Measurements from ENCODE around the gene CASP1. TPM values are rescaled to one million over a fixed set of nuclear protein-coding genes. Genes with fewer than 3 reads are reported as not detected.

The CASP1 gene
- total and polyA plus RNA-seq, 10 of the 15 experiments (the other 5 are each of a cell fraction or from before 2014, with no cell fraction given) = 9.0 to 39.7 (median 17.6) TPM

DNA sequence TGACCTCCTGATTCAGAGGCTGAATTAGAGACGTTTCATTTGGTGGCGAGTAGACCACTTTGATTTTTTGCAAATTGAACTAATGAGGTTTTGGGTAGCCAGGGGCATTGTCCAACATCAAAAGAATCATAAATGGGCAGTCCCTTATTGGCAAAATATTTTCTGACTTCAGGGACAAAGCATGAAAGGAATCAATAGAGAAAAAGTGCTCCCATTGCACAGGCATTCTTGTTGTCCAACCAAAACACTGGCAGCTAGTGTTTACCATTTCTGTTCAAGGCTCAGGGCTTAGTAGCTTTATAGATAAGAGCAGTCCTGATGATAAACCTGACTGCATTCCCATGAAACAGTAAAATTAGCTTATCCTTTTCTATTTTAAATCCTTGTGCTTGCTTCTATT lies 16.6 kb upstream of the CASP1 start:
- Histone ChIP-seq H4K20me1 (ENCODE audit: control insufficient read depth, insufficient read depth) (no peaks in the 10 kb centered on the region), H3K4me1 (ENCODE audit: control insufficient read depth, insufficient read depth, low read length) (no peaks in the 10 kb centered on the region), H3K9me3 (replicated peaks; ENCODE audit: control insufficient read depth, insufficient read depth, low read length) (no peaks in the 10 kb centered on the region), H2AFZ (ENCODE audit: control insufficient read depth, low read depth, low read length) (no peak overlapping the region), H3K36me3 (ENCODE audit: control insufficient read depth in 2 of 2, insufficient read depth in 2 of 2, low read length in 1 of 2) (no peaks in the 10 kb centered on the region), H3K9ac (ENCODE audit: control insufficient read depth, insufficient read depth, low read length) (no peak overlapping the region), H3K4me3 (no peak overlapping the region), H3K79me2 (ENCODE audit: control insufficient read depth, insufficient read depth, low read length) (no peaks in the 10 kb centered on the region), H3K27me3 (replicated peaks in 1 of 2; ENCODE audit: control insufficient read depth in 2 of 2, insufficient read depth in 2 of 2, low read length in 1 of 2) (no peaks in the 10 kb centered on the region; a peak in 1 of 4 replicates), H3K27ac (ENCODE audit: control insufficient read depth, insufficient read depth) (no peak overlapping the region), H3K4me2 (ENCODE audit: control insufficient read depth, insufficient read depth) (no peak overlapping the region)
- ATAC-seq (no peak), DNase-seq (ENCODE audit: low read depth, low spot score) (no peak), FAIRE-seq (no peak)
- intact Hi-C loops (cut with micrococcal nuclease; ENCODE audit: unreplicated experiment) = no loop called here
- ChIA-PET POLR2A (no interaction called here), SMC1A (ENCODE audit: uncharacterized antibody, unreplicated experiment) (interaction anchor here (1.6 kb wide), 1 partner anchor 45 kb away, joined by 3 read pairs; no protein-coding TSS in a partner anchor), RAD21 (ENCODE audit: unreplicated experiment) (no interaction called here), CTCF (interaction anchor here (1.0 kb wide), 1 partner anchor 97 kb away, joined by 3 read pairs; no protein-coding TSS in a partner anchor)
- TF ChIP-seq, protein P1, sequence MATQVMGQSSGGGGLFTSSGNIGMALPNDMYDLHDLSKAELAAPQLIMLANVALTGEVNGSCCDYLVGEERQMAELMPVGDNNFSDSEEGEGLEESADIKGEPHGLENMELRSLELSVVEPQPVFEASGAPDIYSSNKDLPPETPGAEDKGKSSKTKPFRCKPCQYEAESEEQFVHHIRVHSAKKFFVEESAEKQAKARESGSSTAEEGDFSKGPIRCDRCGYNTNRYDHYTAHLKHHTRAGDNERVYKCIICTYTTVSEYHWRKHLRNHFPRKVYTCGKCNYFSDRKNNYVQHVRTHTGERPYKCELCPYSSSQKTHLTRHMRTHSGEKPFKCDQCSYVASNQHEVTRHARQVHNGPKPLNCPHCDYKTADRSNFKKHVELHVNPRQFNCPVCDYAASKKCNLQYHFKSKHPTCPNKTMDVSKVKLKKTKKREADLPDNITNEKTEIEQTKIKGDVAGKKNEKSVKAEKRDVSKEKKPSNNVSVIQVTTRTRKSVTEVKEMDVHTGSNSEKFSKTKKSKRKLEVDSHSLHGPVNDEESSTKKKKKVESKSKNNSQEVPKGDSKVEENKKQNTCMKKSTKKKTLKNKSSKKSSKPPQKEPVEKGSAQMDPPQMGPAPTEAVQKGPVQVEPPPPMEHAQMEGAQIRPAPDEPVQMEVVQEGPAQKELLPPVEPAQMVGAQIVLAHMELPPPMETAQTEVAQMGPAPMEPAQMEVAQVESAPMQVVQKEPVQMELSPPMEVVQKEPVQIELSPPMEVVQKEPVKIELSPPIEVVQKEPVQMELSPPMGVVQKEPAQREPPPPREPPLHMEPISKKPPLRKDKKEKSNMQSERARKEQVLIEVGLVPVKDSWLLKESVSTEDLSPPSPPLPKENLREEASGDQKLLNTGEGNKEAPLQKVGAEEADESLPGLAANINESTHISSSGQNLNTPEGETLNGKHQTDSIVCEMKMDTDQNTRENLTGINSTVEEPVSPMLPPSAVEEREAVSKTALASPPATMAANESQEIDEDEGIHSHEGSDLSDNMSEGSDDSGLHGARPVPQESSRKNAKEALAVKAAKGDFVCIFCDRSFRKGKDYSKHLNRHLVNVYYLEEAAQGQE (IDR thresholded peaks at IDR 0.05; ENCODE audit: low read depth, low read length) = no peak
- TF ChIP-seq STAT3 (IDR thresholded peaks at IDR 0.05; ENCODE audit: low read depth, low read length) (no peak), ZNF217 (IDR thresholded peaks at IDR 0.05) (no peak), SMARCA5 (IDR thresholded peaks at IDR 0.05) (no peak), IKZF1 (conservative IDR thresholded peaks at IDR 0.05) (no peak)
- TF ChIP-seq, protein P2, sequence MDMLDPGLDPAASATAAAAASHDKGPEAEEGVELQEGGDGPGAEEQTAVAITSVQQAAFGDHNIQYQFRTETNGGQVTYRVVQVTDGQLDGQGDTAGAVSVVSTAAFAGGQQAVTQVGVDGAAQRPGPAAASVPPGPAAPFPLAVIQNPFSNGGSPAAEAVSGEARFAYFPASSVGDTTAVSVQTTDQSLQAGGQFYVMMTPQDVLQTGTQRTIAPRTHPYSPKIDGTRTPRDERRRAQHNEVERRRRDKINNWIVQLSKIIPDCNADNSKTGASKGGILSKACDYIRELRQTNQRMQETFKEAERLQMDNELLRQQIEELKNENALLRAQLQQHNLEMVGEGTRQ (IDR thresholded peaks at IDR 0.05; ENCODE audit: borderline replicate concordance, low read depth, low read length) = no peak
- 29% methylated on average over 2 of the region's 2 CpGs for whole genome bisulfite sequencing (ENCODE audit: insufficient coverage, insufficient replicate concordance, low lambda C conversion rate, missing lambda C conversion rate)
- in situ Hi-C loops (cut with MboI) = no loop called here
- no TSS peak for BruUV-seq (replicated peaks)
